Spleen (tissue), 7 donors: ENCODE results near the gene DLG2.

Source experiments
- POLR2A ChIP-seq, 3 donors: fragments of 450-650 bp; IDR thresholded peaks; one replicate each; pipeline ENCODE4 v1.5.1; 2017; ENCODE audit warnings: antibody characterized with exemption in 3 of 3, mild to moderate bottlenecking in 1 of 3
- POLR2AphosphoS5 ChIP-seq, 3 donors: sonication (generic); formaldehyde crosslinking; IDR thresholded peaks; one replicate each; pipeline ENCODE4 v1.5.1; 2017; ENCODE audit warnings: antibody characterized with exemption in 3 of 3
- TF ChIP-seq, protein P1 (sequence below), 11 experiments: fragments of 200-600 bp in 7 of 11; fragments of 450-650 bp in 4 of 11; sonication (generic) in 4 of 11; IDR thresholded peaks in 8 of 11; conservative IDR thresholded peaks in 3 of 11; 1 replicate in 7 of 11; 2 replicates in 4 of 11; pipeline versions ENCODE4 v1.4.0 to v1.8.0; 2016 to 2021; ENCODE audit warnings: antibody characterized with exemption in 11 of 11, inconsistent platforms in 4 of 11, mild to moderate bottlenecking in 1 of 11
- donor health status: DM: no; HTN: no; CAD: no; lungs with moderate emphysema.
- donor health status: DM: no; HTN: no; CAD: no.
- donor health status: DM: no; HTN: no; CAD: no.

DNA sequence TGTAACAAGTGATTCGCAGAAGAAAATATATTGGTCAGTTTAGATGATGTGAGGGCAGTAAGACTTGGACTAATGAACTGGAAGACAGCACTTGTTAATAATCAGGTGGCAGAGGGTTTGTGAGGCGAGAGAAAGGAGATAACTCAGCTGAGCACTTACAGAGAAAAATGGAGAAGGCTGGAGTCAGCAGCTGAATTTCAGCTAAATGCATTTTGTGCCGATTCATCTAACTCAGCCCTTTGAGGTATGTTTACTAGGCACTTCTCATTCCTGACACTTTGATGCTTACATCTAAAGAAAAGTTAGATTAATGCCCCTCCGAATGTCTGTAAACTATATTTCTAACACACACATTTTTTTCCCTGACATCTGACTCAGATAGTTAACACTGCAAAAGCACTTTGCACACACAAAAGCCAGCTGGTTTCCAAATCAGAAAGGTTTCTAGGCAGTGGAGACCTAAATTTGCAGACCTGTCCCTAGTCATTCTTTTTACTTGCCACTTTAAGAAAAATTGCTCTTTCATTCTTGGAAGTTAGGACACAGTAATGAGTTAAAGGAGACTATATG is 1481.4 kb downstream of the DLG2 start:
- TF ChIP-seq, protein P1, sequence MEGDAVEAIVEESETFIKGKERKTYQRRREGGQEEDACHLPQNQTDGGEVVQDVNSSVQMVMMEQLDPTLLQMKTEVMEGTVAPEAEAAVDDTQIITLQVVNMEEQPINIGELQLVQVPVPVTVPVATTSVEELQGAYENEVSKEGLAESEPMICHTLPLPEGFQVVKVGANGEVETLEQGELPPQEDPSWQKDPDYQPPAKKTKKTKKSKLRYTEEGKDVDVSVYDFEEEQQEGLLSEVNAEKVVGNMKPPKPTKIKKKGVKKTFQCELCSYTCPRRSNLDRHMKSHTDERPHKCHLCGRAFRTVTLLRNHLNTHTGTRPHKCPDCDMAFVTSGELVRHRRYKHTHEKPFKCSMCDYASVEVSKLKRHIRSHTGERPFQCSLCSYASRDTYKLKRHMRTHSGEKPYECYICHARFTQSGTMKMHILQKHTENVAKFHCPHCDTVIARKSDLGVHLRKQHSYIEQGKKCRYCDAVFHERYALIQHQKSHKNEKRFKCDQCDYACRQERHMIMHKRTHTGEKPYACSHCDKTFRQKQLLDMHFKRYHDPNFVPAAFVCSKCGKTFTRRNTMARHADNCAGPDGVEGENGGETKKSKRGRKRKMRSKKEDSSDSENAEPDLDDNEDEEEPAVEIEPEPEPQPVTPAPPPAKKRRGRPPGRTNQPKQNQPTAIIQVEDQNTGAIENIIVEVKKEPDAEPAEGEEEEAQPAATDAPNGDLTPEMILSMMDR (IDR thresholded peaks at IDR 0.05 in 8 of 11, conservative IDR thresholded peaks at IDR 0.05 in 3 of 11): no peak
- no peak for TF ChIP-seq POLR2AphosphoS5 (IDR thresholded peaks at IDR 0.05)
- no peak for TF ChIP-seq POLR2A (IDR thresholded peaks at IDR 0.05)
